Nephron progenitor cell (in vitro differentiated cells): ENCODE results near the gene HNRNPLL.
"Not testable (repeated sequence)": the region's sequence is repeated elsewhere in the genome, so short reads cannot be mapped to it uniquely, and the experiment has no call there.

Experiments
- DNase-seq: peaks from one replicate; pipeline ENCODE4 v3.0.0; 2021
- H3K27ac Mint-ChIP-seq: 2 replicates; pipeline ENCODE4 v1.8.0; 2021; ENCODE audit warnings: mild to moderate bottlenecking, moderate library complexity, mixed read lengths
- H3K27me3 Mint-ChIP-seq: 2 replicates; pipeline ENCODE4 v1.8.0; 2021; ENCODE audit warnings: mild to moderate bottlenecking, low read depth, mixed read lengths; ENCODE audit not compliant: poor library complexity
- H3K36me3 Mint-ChIP-seq: 2 replicates; pipeline ENCODE4 v1.8.0; 2021; ENCODE audit warnings: low read depth, mixed read lengths
- H3K4me1 Mint-ChIP-seq: 2 replicates; pipeline ENCODE4 v1.8.0; 2021; ENCODE audit warnings: mixed read lengths
- H3K4me3 Mint-ChIP-seq: 2 replicates; pipeline ENCODE4 v1.8.0; 2021; ENCODE audit warnings: mild to moderate bottlenecking, moderate library complexity, mixed read lengths
- H3K9me3 Mint-ChIP-seq: 2 replicates; pipeline ENCODE4 v1.8.0; 2021; ENCODE audit warnings: mild to moderate bottlenecking, moderate library complexity, mixed read lengths
- TF ChIP-seq, protein P1 (sequence below): fragments of 200-600 bp; sonication (generic); IDR thresholded peaks from 2 replicates; pipeline ENCODE4 v1.5.0; 2021; ENCODE audit warnings: antibody characterized with exemption

Gene HNRNPLL

DNA sequence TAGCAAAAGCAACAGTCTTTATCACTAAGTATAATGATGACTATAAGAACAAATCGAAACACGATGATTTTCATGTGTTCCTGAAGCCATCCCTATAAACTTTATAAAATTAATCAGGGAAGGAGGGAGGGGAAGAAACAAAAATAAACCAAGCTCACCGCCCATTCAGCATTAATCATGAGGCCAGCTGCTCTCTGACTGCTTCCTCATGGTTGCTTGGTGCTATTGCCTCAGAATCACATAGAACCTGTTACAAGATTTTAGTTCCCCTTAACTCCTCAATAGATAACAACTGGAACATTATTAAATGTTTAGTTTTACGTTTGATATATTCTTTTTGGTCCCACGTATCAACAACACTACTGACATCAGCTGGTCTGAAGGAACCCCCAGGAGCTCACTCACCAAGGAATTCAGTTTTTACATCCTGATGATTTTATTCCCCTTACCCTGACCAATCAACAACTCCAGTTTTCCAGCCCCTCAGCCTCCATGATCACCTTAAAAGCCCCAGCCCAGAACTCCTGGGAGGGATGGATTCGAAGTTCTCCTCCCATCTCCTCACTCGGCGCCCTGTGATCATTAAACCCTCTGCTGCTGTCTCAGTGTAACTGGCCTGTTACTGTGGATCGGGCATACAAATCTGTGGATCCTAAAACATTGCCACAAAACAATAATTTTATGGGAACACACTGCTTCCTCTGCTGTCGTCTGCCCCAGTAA, 10.6 kb upstream of the HNRNPLL start:
- TF ChIP-seq, protein P1, sequence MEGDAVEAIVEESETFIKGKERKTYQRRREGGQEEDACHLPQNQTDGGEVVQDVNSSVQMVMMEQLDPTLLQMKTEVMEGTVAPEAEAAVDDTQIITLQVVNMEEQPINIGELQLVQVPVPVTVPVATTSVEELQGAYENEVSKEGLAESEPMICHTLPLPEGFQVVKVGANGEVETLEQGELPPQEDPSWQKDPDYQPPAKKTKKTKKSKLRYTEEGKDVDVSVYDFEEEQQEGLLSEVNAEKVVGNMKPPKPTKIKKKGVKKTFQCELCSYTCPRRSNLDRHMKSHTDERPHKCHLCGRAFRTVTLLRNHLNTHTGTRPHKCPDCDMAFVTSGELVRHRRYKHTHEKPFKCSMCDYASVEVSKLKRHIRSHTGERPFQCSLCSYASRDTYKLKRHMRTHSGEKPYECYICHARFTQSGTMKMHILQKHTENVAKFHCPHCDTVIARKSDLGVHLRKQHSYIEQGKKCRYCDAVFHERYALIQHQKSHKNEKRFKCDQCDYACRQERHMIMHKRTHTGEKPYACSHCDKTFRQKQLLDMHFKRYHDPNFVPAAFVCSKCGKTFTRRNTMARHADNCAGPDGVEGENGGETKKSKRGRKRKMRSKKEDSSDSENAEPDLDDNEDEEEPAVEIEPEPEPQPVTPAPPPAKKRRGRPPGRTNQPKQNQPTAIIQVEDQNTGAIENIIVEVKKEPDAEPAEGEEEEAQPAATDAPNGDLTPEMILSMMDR = no peak
- Mint-ChIP-seq H3K4me1 (peaks cover 34% of the 10 kb centered on the region), H3K9me3 (peaks cover 13% of the 10 kb centered on the region), H3K4me3 (peak overlapping the region; percentile 24), H3K27me3 (peaks cover 20% of the 10 kb centered on the region), H3K27ac (peak overlapping the region; percentile 73), H3K36me3 (peaks cover 6% of the 10 kb centered on the region)
- no peak for DNase-seq

DNA sequence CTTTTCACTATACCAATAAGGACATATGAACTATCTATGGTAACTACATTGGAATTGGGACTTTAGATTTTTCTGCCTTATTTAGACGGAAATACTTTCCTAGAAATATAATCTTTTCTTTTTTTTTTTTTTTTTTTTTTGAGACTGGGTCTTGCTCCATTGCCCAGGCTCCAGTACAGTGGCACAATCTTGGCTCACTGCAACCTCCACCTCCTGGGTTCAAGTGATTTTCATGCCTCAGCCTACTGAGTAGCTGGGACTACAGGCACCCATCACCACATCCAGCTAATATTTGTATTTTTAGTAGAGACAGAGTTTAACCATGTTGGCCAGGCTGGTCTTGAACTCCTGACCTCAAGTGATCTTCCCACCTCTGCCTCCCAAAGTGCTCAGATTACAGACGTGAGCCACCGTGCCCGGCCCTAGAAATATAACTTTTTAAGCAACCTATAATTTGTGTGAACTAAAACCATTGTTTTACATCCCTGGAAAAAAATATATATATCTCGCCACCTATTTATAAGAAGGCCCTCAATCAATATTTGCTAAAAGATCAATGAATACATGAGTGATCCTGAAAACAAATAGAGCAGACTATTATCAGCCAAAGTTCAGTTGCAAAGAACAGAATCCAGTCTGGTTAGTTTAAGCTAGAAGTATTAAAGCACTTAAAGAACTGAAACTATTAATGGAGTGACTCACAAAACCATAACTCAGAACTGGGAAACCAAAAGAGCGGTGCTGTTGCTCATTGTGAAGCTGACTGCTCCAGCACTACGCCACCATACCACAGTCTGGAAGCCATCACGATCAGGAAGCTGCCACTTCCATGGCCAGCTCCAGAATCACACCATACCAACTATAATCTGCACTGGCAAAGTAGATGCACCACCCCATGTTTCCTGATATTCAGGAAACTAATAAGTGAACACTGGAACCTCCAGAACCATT, 8.4 kb upstream of the HNRNPLL start:
- DNase-seq = no peak

DNA sequence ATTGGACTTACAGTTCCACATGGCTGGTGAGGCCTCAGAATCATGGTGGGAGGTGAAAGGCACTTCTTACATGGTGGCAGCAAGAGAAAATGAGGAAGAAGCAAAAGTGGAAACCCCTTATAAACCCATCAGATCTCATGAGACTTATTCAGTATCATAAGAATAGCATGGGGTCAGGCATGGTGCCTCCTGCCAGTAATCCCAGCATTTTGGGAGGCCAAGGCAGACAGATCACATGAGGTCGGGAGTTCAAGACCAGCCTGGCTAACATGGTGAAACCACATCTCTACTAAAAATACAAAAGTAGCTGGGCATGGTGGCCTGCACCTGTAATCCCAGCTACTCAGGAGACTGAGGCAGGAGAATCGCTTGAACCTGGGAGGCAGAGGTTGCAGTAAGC, 6.5 kb upstream of the HNRNPLL start:
- H3K27ac Mint-ChIP-seq = not testable (repeated sequence)

More for the DNA sequence above, 8.4 kb upstream of the HNRNPLL start:
- no peak overlapping the region for H3K27ac Mint-ChIP-seq
- peaks cover 5% of the 10 kb centered on the region for H3K27me3 Mint-ChIP-seq
- peaks cover 13% of the 10 kb centered on the region for H3K9me3 Mint-ChIP-seq
- TF ChIP-seq, protein P1 = no peak
- peaks cover 6% of the 10 kb centered on the region for H3K36me3 Mint-ChIP-seq
- H3K4me3 Mint-ChIP-seq = no peak overlapping the region
- H3K4me1 Mint-ChIP-seq = peaks cover 31% of the 10 kb centered on the region

DNA sequence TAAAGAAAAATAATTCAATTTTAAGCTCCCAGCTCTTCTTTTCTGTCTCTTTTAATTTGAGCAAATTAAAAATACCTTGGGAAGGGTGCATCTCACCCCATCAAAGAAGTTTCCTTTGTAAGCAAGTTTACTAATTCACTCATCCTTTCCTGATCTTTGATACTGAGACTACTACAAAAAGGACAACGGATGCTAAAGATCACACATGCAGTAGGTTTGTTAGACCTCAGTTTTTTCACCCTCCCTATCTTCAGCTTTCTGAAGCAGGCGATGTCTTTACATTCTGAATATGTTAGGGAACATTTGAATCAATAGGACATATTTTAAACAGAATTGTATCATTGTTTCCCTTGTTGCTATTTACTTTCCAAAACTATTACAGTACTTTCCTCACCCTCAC, 6.0 kb upstream of the HNRNPLL start:
- Mint-ChIP-seq H3K4me1 (peaks cover 46% of the 10 kb centered on the region), H3K9me3 (peaks cover 13% of the 10 kb centered on the region), H3K4me3 (no peak overlapping the region), H3K36me3 (peaks cover 6% of the 10 kb centered on the region), H3K27ac (no peak overlapping the region), H3K27me3 (no peaks in the 10 kb centered on the region)
- no peak for DNase-seq
- TF ChIP-seq, protein P1 = no peak

More for the DNA sequence above, 6.5 kb upstream of the HNRNPLL start:
- H3K36me3 Mint-ChIP-seq, DNase-seq, H3K4me3 Mint-ChIP-seq, H3K27me3 Mint-ChIP-seq: not testable (repeated sequence)
- Mint-ChIP-seq H3K9me3 (peaks cover 13% of the 10 kb centered on the region), H3K4me1 (peaks cover 46% of the 10 kb centered on the region)

DNA sequence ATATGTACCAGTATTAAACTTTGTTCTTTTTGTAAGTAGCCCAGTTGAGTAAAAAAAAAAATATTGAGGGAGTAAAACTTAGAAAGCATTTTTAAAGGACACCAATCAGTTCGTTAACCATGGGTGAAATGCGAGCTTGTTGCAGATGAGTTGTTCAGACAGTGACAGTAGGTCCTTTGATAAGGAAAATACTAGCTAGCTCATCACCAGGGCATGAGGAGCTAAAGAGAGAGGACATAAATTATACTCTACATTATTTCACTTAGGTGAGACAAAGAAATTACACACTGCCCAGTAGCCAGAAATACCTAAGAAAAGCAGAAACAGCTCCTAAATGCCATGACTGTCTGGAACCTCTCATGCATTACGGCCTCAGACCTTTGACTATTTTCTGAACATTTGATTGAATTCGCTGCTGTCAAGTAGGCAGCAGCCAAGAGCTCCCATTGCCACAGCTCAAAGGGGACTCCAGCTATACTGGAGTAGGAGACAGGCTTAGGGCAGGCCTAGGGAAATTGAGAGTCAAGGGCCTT, 2.6 kb upstream of the HNRNPLL start:
- TF ChIP-seq, protein P1 = no peak
- Mint-ChIP-seq H3K4me3 (peak overlapping the region; percentile 14), H3K27ac (peak overlapping the region; percentile 57), H3K27me3 (peaks cover 2% of the 10 kb centered on the region), H3K9me3 (peaks cover 7% of the 10 kb centered on the region), H3K4me1 (peaks cover 43% of the 10 kb centered on the region), H3K36me3 (peaks cover 6% of the 10 kb centered on the region)
- no peak for DNase-seq
